HCEC 1CT (cell line): ENCODE measurements around the gene PPP6R2.
"Not testable (repeated sequence)": the region's sequence is repeated elsewhere in the genome, so short reads cannot be mapped to it uniquely, and the experiment has no call there.

Experiments used
- DNase-seq: peaks from one replicate; pipeline ENCODE4 v3.0.0-alpha.2; 2017

Gene PPP6R2

DNA sequence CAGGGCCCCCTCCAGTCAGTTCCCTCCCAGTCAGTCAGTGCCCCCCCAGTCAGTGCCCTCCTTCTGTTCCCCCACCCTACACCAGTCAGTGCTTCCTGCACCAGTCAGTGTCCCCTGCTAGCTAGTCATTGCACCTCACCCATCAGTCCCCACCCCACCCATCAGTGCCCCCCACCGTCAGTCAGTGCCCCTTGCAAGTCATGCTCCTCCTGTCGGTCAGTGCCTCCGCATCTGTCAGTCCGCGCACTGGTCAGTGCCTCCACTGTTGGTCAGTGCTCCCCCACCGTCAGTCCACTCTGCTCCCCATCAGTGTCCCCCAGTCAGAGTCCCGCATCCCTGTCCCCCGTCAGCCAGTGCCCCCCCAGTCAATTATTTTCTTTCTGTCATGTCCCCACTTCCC lies 3.3 kb downstream of the PPP6R2 start:
- DNase-seq: no peak

DNA sequence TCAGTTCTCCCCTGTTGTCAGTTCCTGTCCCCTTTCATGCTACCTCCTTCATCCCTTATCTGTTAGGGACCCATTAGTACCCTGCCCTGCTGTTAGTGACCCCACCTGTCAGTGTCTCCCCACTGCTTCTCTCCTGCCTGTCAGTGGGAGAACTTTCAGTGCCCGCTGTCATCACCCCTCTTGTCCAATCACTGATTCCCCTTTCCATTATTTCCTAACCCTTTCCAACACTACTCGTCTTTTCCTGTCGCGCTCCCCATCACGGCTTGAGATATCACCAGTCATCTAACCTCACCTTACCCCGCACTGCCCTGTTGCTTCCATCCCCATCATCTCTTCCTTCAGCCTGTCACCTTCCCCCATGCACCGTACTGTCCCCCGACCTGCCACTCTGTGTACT lies 4.0 kb downstream of the PPP6R2 start:
- DNase-seq: no peak

DNA sequence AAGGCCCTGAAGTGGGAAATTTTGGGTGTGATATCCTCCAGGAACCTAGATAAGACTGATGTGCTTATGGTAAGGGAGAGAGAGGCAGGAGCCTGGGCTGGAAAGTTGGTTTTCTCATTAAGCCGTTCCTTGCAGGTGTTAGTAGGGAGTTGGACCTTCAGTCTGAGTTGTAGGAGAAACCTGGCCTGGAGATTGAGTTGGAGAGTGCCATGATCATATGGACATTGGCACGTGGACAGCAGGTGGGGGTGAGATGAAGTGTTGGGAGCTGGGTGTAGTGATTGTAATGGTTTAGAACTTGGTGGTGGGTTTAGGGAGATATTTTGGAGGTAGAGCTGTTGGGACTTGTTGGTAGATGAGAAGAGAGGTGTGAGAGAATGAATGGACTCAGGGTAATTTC lies 4.9 kb downstream of the PPP6R2 start:
- no peak for DNase-seq

DNA sequence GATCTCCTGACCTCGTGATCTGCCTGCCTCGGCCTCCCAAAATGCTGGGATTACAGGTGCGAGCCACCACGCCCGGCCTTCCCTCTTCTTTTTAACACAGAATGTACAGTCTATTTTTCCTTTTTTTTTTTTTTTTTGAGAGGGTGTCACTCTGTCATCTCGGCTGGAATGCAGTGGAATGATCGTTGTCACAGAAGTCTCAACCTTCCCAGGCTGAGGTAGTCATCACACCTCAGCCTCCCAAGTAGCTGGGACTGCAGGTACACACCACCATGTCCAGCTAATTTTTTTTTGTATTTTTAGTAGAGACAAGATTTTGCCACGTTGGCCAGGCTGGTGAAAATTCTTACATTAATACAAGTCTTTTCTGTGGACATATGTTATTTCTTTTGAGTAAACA lies 13.1 kb downstream of the PPP6R2 start:
- no peak for DNase-seq

DNA sequence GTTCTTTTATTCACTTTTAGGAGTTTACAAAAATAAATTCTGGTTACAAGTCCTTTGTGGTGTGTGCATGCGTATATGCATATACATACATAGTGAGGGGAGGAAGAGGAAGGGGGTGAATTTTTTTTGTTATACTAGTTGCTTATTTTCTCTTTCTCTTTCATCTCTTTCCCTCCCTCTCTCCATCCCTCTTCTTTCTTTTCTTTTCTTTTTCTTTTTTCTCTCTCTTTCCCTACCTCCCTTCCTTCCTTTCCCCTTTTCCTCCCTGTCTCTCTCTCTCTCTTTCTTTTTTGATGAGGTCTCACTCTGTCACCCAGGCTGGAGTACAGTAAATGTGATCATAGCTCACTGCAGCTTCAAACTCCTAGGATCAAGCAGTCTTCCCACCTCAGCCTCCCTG lies 14.1 kb downstream of the PPP6R2 start:
- no peak for DNase-seq

DNA sequence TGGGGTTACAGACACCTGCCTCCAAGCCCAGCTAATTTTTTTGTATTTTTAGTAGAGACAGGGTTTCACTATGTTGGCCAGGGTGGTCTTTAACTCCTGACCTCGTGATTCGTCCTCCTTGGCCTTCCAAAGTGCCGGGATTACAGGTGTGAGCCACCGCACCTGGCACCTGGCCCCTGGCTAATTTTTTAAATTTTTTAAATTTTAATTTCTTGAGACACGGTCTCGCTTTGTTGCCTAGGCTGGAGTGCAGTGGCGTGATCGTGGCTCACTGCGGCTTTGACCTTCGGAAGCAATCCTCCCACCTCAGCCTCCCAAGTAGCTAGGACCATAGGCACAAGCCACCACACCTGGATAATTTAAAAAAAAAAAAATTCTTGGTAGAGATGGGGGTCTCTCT lies 14.6 kb downstream of the PPP6R2 start:
- DNase-seq: no peak

DNA sequence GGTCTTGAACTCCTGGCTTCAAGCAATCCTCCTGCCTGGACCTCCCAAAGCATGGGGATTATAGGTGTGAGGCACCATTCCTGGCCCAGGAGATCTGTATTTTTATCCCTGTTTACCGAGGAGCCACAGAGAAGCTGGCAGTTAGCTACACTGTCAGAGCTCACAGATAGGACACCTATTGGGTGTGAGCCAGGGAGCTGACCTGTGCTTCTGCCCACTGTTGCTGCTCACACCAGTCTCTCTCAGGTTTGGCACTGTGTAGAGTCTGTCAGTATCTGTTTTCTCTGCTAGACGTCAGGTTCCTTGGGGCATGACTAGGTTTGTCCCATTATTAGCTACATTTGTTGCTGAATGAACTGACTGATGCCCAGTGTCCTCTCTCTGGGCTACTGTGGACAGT lies 17.5 kb downstream of the PPP6R2 start:
- no peak for DNase-seq

DNA sequence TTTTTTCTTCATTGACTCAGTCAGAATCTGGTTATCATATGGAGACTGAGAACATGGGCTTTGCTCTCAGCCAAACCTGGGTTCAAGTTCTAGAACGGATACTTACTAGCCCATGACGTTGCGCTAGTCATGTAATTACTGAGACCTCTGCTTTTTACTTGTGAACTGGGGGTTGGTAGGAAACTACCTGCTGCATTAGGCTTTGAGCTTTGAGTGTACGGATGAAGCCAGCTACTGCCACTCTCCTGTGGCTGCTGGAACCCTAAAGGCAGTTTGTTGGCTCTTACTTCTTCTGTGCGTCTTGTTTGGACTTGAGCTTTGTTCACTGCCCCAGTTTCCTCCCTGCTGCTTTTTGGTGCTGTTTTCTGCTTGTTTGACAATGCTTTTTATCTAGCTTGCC lies 18.1 kb downstream of the PPP6R2 start:
- no peak for DNase-seq

DNA sequence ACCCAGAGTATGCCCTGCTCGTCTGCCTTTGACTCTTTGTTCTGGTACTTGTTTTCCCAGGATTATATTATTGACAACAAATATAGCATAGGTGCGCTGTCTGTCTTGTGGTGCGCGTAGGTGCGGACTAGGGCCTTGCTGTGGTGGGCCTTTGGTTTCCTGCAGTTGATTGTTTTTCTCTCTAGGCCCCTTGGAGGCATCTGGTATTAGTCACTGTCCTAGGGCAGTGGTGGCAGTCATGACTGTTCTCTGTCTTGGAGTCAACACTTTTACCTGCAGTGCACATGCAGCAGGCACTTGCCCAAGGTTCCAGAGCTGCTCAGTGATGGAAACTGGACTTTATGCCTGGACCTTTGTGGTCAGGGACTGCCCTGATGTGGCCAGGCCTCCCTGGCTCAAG lies 18.6 kb downstream of the PPP6R2 start:
- no peak for DNase-seq

DNA sequence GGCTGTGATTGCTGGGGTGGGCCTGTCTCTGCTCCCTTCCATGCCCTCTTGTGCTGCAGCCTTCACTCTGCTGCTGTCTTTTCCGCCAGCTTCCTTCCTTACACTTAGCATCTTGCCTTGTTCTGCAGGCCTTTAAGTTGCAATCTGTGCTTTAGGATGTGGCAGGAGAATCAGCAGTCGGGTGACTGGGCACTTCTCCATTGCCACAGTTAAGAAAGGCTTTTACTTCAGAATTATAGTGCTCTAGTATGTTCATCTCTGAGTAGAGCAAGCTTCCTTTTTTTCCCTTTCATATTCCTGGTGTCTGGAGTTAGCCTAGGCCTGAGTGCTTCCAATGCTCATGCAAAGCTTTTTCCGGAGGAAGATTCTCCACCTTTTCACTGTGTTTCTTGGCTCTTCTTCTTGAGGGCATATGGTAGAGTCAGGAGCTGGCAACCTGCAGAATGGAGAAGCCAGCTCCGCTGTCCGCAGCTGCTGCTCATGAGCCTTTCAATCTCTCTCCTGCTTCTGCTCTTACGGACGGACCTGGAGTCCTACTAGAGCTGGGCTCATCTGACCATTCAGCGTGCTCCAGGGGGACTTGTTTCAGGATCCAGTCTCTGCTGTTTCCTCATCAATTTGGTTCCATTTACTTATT lies 20.2 kb downstream of the PPP6R2 start:
- DNase-seq: no peak

DNA sequence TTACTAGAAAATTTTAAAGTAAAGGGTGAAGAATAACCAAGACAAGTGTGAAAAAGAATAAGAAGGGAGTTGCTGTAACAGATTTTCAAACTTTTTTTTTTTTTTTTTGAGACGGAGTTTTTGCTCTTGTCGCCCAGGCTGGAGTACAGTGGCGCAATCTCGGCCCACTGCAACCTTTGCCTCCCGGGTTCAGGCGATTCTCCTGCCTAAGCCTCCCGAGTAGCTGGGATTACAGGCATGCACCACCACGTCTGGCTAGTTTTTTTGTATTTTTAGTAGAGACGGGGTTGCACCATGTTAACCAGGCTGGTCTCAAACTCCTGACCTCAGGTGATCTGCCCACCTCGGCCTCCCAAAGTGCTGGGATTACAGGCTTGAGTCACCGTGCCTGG lies 20.7 kb downstream of the PPP6R2 start:
- DNase-seq: not testable (repeated sequence)

DNA sequence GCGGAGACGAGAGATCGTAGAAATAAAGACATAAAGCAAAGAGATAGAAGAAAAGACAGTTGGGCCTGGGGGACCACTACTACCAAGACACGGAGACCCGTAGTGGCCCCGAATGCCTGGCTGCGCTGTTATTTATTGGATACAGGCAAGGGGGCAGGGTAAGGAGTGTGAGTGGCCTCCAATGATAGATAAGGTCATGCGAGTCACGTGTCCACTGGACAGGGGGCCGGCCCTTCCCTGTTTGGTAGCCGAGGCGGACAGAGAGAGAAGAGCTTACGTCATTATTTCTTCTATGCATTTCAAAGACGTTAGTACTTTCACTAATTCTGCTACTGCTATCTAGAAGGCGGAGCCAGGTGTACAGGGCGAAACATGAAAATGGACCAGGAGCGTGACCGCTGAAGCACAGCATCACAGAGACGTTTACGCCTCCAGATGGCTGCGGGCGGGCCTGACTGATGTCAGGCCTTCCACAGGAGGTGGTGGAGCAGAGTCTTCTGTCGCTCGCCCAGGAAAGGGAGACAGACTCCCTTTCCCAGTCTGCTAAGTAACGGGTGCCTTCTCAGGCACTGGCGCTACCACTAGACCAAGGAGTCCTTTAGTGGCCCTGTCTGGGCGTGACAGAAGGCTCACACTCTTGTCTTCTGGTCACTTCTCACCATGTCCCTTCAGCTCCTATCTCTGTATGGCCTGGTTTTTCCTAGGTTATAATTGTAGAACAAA lies 24.8 kb downstream of the PPP6R2 start:
- no peak for DNase-seq

DNA sequence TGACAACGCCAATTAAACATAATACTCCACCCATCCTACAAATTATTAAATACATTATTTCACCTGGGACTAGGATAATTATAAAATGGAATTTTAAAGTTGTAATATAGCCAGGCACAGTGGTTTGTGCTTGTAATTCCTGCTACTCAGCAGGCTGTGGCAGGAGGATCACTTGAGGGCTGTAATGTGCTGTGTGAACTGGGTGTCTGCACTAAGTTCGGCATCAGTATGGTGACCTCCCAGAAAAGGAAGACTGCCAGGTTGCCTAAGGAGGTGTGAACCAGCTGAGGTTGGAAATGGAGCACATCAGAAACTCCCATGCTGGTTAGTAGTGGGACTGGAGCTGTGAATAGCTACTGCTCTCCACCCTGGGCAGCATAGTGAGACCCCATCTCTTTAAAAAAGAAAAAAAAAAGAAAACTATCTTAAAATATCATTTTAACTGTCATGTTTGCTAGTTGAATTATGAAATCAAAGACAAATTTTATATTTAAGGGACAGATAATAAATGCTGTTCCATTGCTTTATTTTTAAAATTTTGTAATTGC lies 28.0 kb downstream of the PPP6R2 start:
- no peak for DNase-seq

DNA sequence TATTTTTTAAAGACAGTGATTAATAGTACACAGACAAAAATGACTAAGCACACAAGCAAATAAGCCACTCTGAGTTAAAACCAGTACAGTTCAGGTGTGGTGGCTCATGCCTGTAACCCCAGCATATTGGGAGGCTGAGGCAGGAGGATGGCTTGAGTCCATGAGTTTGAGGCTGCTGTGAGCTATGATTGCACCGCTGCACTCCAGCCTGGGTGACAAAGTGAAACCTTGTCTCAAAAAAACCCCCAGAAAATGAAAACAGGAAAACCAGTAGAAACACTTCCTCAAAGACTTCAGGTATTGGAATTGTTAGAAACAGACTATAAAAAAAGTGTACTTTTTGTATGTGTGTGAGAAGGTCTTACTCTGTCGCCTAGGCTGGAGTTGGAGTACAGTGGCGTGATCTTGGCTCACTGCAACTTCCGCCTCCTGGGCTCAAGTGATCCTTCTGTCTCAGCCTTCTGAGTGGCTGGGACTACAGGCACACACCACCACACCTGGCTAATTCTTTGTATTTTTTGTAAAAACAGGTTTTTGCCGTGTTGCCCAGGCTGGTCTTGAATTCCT lies 33.0 kb downstream of the PPP6R2 start:
- no peak for DNase-seq

DNA sequence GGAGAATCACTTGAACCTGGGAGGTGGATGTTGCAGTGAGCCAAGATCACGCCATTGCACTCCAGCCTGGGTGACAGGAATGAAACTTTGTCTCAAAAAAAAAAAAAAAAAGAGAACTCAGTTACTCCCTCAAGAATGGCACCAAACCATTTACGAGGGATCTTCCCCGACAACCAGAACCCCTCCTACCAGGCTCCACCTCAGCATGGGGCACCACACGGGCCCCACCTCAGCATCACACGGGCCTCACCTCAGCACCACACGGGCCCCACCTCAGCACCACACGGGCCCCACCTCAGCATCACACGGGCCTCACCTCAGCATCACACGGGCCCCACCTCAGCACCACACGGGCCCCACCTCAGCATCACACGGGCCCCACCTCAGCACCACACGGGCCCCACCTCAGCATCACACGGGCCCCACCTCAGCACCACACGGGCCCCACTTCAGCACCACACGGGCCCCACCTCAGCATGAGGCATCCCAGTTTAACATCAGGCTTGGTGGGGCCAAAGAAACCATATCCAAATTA lies 38.0 kb downstream of the PPP6R2 start:
- DNase-seq: not testable (repeated sequence)

DNA sequence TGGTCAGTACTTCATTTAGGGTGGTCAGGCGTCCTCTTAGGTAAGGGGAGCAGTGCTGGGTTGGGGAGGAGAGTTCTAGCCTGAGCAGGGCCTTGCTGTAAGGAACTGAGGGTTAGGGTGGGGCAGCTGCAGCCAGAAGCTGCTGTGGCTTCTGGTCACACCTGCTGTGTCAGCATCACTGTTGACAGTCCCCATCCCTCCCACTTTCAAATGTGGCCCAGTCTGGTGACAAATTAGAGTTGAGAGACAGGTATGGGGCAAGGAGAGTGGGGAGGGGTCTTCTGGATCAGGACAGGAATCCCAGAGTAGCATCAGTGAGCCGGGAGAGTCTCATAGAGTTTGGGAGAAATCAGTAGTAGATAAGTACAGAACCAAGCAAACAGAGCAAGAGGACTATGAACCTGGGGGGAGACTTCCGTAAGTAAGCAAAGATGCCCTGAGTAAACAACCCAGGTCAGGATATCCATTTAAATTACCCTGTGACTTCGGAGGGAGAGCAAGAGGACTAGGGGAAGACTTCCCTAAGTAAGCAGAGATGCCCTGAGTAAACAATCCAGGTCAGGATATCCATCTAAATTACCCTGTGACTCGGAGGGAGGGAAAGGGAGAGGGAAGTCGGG lies 53.7 kb downstream of the PPP6R2 start:
- no peak for DNase-seq

DNA sequence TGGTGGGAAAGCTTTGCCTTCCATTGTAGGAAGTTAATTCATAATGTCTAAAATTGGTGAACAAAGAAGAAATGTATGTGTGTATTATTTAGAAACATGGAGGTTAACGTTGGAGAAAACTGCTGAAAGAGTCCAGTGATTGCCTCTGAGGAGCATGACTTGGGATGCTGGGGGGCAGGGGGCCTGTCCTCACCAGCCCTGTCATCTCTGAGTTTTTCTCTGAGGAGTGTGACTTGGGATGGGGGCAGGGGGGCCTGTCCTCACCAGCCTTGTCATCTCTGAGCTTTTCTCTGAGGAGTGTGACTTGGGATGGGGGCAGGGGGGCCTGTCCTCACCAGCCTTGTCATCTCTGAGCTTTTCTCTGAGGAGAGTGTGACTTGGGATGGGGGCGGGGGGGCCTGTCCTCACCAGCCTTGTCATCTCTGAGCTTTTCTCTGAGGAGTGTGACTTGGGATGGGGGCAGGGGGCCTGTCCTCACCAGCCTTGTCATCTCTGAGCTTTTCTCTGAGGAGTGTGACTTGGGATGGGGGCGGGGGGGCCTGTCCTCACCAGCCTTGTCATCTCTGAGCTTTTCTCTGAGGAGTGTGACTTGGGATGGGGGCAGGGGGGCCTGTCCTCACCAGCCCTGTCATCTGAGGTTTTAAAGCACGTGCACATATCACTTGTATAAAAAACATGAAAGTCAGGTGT lies 54.4 kb downstream of the PPP6R2 start:
- DNase-seq: not testable (repeated sequence)

DNA sequence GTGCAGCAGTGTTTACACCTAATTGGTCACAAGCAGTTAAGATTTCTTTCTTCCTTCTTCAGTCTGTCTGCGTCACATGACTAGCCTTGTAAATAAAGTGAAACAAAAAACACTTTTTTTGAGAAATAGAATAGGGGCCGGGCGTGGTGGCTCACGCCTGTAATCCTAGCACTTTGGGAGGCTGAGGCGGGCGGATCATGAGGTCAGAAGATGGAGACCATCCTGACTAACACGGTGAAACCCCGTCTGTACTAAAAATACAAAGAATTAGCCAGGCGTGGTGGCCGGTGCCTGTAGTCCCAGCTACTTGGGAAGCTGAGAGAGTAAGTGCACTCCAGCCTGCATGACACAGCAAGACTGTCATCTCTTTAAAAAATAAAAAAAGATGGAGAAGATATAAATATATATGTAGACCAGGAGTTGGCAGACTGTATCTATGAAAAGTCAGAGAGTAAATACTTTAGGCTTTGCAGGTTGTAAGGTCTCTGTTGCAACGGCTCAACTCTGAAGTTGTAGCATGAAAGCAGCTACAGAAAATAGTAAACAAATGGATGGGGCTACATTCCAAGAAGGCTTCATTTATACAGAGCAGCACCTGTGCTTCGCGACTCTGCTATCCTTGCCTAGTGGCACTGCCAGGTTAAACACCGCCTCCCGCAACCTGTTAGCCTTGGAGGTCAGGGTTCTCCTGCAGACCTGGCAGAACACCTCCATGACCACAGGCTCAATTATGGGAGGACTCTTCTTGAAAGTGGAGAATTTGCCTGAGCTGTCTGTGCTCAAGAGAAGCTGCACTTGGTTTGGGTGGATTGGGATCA lies 55.9 kb downstream of the PPP6R2 start:
- DNase-seq: no peak

DNA sequence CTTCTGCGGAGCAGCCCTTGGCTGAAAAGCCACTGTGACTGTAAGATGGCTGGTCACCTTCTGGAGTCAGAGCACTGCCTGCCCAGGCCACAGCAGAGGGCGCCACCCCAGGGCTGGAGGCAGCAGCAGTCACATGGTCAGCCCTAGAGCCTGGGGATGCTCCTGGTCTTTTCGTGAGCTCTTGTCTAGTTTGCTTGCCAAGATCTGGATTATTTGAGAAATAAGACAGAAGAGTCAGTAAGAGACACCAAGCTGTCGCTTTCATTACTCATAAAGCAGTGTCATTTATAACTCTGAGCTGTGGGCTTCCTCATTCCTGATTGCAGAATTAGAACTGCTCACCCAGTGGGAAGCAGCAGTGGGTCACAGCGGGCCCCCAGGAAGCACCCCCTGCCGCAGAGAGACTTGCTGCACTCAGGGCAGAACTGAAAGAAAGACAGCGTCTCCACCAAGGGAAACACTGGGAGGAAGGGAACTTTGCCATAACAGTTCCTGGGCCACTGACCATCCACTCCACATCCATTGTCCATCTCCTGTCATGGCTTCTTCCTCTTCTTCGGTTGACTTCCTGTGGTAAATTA lies 56.7 kb downstream of the PPP6R2 start:
- DNase-seq: peak; percentile 19

DNA sequence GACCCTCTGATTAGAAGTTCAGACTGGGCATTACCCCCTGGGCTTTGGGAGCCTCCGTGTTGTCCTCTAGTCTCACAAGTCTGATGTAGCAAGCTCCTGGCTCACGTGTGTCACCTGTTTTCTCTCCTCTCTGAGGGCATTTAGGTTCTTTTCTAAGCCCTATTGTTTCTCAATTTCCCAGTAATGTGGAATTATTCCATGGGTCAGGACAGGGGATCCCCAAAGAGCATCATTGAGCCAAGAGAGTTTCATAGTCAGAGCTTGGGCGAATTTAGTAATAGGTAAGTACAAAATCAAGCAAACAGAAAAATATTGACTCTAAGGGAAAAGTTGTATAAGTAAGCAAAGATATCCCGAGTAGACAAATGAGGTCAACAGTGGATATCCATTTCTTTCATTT lies 57.3 kb downstream of the PPP6R2 start:
- DNase-seq: no peak

DNA sequence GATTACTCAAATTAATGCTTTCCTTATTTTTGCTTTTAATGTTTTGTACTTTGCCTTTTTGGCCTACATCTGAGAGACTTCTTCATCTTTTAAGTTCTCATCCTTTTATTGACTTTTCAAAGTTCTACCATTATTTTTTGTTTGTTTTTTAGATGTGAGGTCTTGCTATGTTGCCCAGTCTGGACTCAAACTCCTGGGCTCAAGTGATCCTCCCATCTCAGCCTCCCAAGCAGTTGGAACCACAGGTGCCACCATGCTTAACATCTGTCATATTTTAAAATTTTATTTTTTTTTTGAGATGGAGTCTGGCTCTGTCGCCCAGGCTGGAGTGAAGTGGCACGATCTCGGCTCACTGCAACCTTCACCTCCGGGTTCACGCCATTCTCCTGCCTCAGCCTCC lies 57.8 kb downstream of the PPP6R2 start:
- DNase-seq: no peak

DNA sequence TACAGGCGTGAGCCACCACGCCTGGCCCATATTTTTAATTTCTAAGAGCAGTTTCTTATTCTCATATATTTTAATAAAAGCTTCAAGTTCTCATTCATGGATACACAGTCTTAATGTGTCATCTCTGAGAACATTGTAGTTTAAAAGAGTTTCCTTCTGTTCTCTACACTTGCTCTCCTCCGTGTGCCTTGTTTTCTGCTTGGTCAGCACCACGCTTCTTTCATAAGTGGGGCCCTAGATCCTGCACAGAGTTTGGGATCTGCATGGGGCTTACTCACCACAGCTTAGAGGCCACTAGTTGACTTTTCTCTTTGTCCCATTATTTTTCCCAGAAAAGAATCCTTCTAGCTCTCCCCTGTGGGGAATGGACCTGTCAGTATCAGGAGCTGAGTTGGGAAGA lies 58.8 kb downstream of the PPP6R2 start:
- no peak for DNase-seq
